ENCODE results near the gene OPCML.

DNA sequence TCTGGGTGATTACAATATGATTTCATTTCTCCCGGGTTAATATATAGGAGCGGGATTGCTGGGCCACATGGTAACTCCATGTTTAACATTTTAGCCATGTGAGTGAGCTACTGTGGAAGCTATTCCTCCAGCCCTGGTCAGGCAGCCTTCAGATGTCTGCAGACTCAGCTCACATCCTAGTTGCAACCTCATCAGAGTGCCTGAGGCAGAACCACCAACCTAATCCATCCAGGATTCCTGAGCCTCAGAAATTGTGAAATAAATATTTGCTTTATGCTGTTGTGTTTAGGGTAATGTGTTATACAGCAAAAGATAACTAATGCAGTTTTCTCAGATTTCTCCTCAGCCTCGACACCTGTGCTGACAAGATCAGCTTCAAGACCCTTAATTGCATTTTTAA, 676.8 kb downstream of the OPCML start:
- TF ChIP-seq, protein P1, sequence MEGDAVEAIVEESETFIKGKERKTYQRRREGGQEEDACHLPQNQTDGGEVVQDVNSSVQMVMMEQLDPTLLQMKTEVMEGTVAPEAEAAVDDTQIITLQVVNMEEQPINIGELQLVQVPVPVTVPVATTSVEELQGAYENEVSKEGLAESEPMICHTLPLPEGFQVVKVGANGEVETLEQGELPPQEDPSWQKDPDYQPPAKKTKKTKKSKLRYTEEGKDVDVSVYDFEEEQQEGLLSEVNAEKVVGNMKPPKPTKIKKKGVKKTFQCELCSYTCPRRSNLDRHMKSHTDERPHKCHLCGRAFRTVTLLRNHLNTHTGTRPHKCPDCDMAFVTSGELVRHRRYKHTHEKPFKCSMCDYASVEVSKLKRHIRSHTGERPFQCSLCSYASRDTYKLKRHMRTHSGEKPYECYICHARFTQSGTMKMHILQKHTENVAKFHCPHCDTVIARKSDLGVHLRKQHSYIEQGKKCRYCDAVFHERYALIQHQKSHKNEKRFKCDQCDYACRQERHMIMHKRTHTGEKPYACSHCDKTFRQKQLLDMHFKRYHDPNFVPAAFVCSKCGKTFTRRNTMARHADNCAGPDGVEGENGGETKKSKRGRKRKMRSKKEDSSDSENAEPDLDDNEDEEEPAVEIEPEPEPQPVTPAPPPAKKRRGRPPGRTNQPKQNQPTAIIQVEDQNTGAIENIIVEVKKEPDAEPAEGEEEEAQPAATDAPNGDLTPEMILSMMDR (IDR thresholded peaks at IDR 0.05): no peak
- TF ChIP-seq, protein P2, sequence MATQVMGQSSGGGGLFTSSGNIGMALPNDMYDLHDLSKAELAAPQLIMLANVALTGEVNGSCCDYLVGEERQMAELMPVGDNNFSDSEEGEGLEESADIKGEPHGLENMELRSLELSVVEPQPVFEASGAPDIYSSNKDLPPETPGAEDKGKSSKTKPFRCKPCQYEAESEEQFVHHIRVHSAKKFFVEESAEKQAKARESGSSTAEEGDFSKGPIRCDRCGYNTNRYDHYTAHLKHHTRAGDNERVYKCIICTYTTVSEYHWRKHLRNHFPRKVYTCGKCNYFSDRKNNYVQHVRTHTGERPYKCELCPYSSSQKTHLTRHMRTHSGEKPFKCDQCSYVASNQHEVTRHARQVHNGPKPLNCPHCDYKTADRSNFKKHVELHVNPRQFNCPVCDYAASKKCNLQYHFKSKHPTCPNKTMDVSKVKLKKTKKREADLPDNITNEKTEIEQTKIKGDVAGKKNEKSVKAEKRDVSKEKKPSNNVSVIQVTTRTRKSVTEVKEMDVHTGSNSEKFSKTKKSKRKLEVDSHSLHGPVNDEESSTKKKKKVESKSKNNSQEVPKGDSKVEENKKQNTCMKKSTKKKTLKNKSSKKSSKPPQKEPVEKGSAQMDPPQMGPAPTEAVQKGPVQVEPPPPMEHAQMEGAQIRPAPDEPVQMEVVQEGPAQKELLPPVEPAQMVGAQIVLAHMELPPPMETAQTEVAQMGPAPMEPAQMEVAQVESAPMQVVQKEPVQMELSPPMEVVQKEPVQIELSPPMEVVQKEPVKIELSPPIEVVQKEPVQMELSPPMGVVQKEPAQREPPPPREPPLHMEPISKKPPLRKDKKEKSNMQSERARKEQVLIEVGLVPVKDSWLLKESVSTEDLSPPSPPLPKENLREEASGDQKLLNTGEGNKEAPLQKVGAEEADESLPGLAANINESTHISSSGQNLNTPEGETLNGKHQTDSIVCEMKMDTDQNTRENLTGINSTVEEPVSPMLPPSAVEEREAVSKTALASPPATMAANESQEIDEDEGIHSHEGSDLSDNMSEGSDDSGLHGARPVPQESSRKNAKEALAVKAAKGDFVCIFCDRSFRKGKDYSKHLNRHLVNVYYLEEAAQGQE (IDR thresholded peaks at IDR 0.05; ENCODE audit: insufficient read depth in 1 of 2, low read depth in 2 of 2, low read length in 1 of 2): no peak
- TF ChIP-seq POLR2AphosphoS5 (IDR thresholded peaks at IDR 0.05; ENCODE audit: low read depth, low read length): no peak
- TF ChIP-seq SIN3A (IDR thresholded peaks at IDR 0.05; ENCODE audit: borderline replicate concordance, insufficient read depth, low read depth, low read length): no peak
- TF ChIP-seq TCF7L2 (IDR thresholded peaks at IDR 0.05; ENCODE audit: low read depth, low read length): no peak
